Mucosa of rectum (tissue), 2 donors: Measurements from ENCODE around the gene MKS1.

ENCODE experiments used
- H3K27ac ChIP-seq, 2 donors: one replicate each; pipeline ENCODE4 v1.7.0; 2013; ENCODE audit warnings: inconsistent platforms in 2 of 2, low read depth in 2 of 2, low read length in 2 of 2
- H3K27me3 ChIP-seq, 2 donors: one replicate each; pipeline ENCODE4 v1.7.0; 2013; ENCODE audit warnings: low read length in 2 of 2; ENCODE audit not compliant: control insufficient read depth in 2 of 2, insufficient read depth in 2 of 2
- H3K36me3 ChIP-seq, 2 donors: one replicate each; pipeline ENCODE4 v1.7.0; 2013; ENCODE audit warnings: low read length in 2 of 2; ENCODE audit not compliant: control insufficient read depth in 2 of 2, insufficient read depth in 2 of 2
- H3K4me1 ChIP-seq, 2 donors: one replicate each; pipeline ENCODE4 v1.7.0; 2013; ENCODE audit warnings: low read length in 2 of 2, mild to moderate bottlenecking in 1 of 2; ENCODE audit not compliant: control insufficient read depth in 2 of 2, insufficient read depth in 2 of 2
- H3K4me3 ChIP-seq, 2 donors: one replicate each; pipeline ENCODE4 v1.7.0; 2013; ENCODE audit warnings: low read length in 2 of 2
- H3K9ac ChIP-seq, 2 donors: one replicate each; pipeline ENCODE4 v1.7.0; 2013; ENCODE audit warnings: low read length in 2 of 2, low read depth in 1 of 2, mild to moderate bottlenecking in 1 of 2
- H3K9me3 ChIP-seq, 2 donors: one replicate each; pipeline ENCODE4 v1.7.0; 2013; ENCODE audit warnings: low read length in 2 of 2; ENCODE audit not compliant: control insufficient read depth in 2 of 2
- donor health status: healthy.
- donor health status: Normal muscosa, but diverticular disease.

MKS1 gene

DNA sequence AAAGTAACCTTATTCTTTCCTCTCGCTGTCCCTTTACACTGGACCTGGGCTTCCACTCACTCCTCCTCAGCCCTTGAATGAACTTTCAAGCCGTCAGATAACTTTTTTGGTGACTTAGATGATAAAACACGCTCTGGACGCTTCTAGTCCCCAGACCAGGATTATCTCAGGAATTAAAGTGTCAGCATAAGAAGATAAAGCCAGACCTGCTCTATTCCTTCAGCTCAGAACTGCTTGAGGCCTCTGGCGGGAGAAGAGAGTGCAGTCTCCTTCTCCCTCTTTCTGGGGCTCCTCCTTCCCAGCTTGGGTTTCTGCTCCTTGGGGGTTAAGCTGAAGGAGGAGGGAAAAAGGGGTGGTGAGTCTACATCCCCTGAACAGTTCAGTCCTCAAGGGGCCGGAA is 25.9 kb upstream of the MKS1 start:
- Histone ChIP-seq H3K4me3 (no peak overlapping the region), H3K27ac (no peak overlapping the region), H3K27me3 (peaks cover 18 to 27% of the 10 kb centered on the region in 2 donors), H3K36me3 (no peaks in the 10 kb centered on the region), H3K4me1 (peaks cover 0 to 5% of the 10 kb centered on the region in 2 donors), H3K9ac (no peak overlapping the region), H3K9me3 (no peaks in the 10 kb centered on the region)

DNA sequence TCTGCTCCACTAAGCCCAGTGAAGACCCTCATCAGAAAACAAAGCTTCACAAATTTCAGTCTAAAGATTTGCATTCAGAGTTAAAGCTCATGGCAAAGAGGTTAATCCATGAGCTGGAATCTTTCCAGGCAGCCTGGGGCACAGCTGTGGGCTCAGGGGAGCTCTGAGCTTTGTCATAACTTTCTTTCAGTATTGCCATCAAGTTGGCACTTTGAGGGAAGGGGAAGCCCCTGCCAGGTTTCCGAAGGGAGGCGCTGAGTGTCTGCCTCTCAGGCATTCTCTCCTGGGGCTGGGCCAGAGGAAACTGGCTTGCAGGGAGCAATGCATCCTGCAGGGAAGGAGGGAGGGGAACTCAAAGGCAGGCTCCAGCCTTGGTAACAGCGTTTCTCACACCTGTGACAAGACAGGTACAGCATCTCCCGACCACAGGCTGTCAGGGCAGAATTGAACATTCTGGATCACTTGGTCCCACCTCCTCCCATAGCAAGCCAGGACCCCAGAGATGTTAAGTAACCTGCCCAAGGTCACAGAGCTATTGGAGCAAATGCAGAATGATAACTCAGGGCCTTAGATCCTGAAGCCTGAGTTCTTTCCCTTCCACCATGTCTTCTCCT is 23.2 kb upstream of the MKS1 start:
- Histone ChIP-seq H3K27ac (no peak overlapping the region), H3K9me3 (no peaks in the 10 kb centered on the region), H3K27me3 (peaks cover 15 to 19% of the 10 kb centered on the region in 2 donors), H3K4me3 (no peak overlapping the region), H3K4me1 (no peaks in the 10 kb centered on the region), H3K9ac (no peak overlapping the region), H3K36me3 (no peaks in the 10 kb centered on the region)

DNA sequence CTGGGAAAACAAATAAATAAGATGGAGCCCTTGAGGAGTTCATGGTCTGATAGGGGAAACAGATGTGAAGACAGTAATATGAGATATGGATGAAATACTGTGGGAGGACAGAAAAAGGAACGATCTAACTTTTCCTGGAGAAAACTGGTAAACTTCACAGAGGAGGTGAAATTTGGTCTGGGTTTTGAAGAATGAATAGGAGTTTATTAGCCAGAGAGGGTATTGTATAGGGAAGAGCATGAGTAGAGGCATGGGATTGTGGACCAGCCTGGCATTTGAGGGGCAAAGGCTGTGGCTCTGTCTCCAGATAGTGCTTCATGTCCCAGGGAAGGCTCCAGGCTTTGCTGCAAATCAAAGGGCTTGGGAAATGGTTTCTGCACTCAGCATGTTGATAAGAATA is 20.9 kb upstream of the MKS1 start:
- Histone ChIP-seq H3K9me3 (no peaks in the 10 kb centered on the region), H3K27me3 (peaks cover 15 to 22% of the 10 kb centered on the region in 2 donors), H3K4me3 (no peak overlapping the region), H3K27ac (no peak overlapping the region), H3K36me3 (no peaks in the 10 kb centered on the region), H3K9ac (no peak overlapping the region), H3K4me1 (no peaks in the 10 kb centered on the region)

DNA sequence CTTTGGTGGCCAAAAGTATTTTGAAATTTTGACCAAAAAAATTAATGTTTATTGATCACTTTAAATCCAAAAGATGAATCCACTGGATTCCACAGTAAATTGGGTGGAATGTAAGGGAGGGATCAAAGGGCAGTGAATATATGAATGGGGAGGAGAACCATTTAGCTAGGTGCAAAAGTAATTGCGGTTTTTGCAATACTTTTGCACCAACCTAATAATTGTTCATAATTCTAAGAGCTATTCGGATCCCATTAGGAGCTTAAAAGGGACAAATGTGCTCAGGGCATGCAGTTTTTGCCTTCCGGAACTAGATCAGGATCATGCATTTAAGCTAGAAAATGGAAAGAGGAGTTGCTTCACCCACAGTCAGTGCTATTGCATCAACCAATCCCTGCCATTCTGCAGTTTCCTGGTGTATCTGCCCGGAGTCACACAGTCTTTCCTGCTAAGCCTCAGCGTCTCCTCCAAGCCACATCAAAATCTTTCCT is 19.1 kb upstream of the MKS1 start, which contains the start of gene LPO:
LPO (plus strand) TSS at position 438 of the 488 bp plus-strand sequence. CDS start 4,396 bp downstream, outside the sequence.
- Histone ChIP-seq H3K36me3 (no peaks in the 10 kb centered on the region), H3K9me3 (no peaks in the 10 kb centered on the region), H3K4me1 (no peaks in the 10 kb centered on the region), H3K27me3 (peaks cover 13 to 22% of the 10 kb centered on the region in 2 donors), H3K9ac (no peak within 1 kb of the TSS), H3K27ac (no peak within 1 kb of the TSS), H3K4me3 (no peak within 1 kb of the TSS)

DNA sequence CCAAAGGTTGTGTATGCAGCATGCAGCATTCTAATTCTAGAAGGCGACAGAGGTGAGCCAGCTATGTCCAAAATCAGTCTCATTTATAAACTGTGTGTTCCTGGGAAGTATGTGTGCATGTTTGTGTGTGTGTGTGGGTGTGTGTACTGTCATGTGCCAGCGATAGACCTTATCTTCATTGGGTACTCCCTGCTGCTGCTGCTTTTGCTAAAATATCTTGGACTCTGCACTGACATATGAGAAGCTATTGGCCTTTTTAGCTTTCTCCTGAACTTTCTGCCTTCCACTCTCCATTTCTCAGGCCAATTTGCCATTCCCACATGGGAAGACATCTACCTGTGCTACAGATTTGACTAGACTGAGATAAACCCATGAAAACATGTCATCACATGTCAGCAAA is 17.3 kb upstream of the MKS1 start:
- H3K9ac ChIP-seq: no peak overlapping the region
- H3K27ac ChIP-seq: no peak overlapping the region
- H3K36me3 ChIP-seq: no peaks in the 10 kb centered on the region
- no peaks in the 10 kb centered on the region for H3K4me1 ChIP-seq
- H3K27me3 ChIP-seq: peaks cover 3 to 13% of the 10 kb centered on the region in 2 donors
- H3K4me3 ChIP-seq: no peak overlapping the region
- no peaks in the 10 kb centered on the region for H3K9me3 ChIP-seq

DNA sequence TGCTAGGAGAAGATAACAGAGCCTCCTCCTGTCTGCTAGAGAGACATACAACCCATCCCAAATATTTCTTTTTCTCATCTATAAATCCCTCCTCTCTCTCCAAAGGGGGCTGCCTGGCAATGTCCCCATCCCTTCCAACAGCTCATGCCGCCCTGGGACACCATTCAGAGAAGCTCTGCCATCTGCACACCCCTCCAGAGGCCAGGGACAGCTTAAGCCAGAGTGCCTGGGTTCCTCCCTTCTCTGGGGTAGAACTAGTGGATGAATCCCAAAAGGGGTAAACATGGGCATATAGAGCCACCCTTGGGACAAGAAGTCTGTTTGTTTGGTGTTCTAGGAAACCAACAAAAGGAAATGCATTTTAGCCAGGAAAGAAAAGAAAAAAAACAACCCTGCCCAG is 16.8 kb upstream of the MKS1 start:
- H3K9ac ChIP-seq: no peak overlapping the region
- no peak overlapping the region for H3K27ac ChIP-seq
- peaks cover 3 to 12% of the 10 kb centered on the region in 2 donors for H3K27me3 ChIP-seq
- H3K4me1 ChIP-seq: no peaks in the 10 kb centered on the region
- H3K36me3 ChIP-seq: no peaks in the 10 kb centered on the region
- no peaks in the 10 kb centered on the region for H3K9me3 ChIP-seq
- no peak overlapping the region for H3K4me3 ChIP-seq

DNA sequence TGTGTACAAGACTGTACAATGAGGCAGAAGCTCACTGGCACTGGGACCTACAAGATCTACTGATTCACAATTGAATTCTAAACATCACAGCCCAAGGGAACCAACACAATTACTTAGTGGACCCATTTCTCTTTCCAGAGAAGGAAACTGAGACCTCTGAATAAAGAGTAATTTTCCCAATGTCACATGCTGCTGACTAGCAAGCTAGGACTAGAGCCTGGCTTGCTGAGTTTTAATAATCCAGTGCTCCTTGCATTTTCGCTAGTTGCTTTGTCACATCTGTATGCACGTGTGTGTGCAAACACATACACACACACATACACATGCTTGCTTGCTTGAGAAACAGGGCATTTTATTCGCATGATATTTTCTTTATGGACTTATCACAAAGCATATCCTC is 15.5 kb upstream of the MKS1 start:
- no peaks in the 10 kb centered on the region for H3K4me1 ChIP-seq

DNA sequence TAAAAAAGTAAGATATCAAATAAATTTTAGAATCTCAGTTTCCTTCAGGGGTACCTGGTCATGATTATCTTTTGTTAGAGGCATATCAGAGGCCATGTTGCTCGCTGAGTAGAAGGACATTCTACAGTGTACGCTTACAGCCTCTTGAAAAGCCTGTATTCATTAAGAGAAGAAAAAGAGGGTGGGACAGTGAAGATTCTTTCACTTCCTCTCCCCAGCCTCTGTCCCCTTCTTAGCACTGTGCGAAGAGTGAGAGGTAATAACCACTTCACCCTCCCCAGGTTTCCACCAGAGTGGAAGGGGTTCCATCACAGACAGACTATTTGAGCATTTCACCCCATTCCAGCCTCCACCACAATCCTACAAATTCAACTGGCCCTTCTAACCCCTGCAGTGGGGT is 14.5 kb upstream of the MKS1 start:
- no peaks in the 10 kb centered on the region for H3K36me3 ChIP-seq
- H3K4me3 ChIP-seq: no peak overlapping the region
- H3K9ac ChIP-seq: no peak overlapping the region
- H3K4me1 ChIP-seq: no peaks in the 10 kb centered on the region
- no peaks in the 10 kb centered on the region for H3K9me3 ChIP-seq
- no peak overlapping the region for H3K27ac ChIP-seq
- peaks cover 3 to 12% of the 10 kb centered on the region in 2 donors for H3K27me3 ChIP-seq

More for the DNA sequence above, 15.5 kb upstream of the MKS1 start:
- no peak overlapping the region for H3K27ac ChIP-seq
- H3K9ac ChIP-seq: no peak overlapping the region
- H3K9me3 ChIP-seq: no peaks in the 10 kb centered on the region
- H3K4me3 ChIP-seq: no peak overlapping the region
- peaks cover 6 to 12% of the 10 kb centered on the region in 2 donors for H3K27me3 ChIP-seq
- no peaks in the 10 kb centered on the region for H3K36me3 ChIP-seq

DNA sequence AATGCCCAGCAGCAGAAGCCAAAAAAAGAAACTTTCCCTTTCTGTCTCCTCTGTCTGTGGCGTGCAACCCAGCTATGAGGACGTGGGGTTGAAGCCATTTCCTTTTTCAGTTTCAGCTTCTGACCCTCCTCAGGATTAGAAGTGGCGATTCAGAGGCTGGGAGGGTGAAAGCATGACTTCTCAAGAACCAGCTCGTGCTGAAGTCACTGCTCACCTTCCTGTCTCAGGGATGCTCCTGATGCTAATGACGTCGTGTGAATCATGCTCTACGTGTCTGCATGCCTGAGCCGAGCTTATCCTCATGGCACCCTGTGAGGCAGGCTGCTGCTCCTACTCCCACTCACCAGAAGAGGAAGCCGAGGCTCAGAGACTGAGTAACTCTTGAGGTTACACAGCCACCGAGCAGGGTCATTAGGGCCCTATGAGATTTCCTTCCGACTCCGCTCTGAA is 13.7 kb upstream of the MKS1 start:
- H3K4me1 ChIP-seq: no peaks in the 10 kb centered on the region
- no peak overlapping the region for H3K27ac ChIP-seq
- peaks cover 4 to 12% of the 10 kb centered on the region in 2 donors for H3K27me3 ChIP-seq
- H3K4me3 ChIP-seq: no peak overlapping the region
- no peak overlapping the region for H3K9ac ChIP-seq
- no peaks in the 10 kb centered on the region for H3K36me3 ChIP-seq
- no peaks in the 10 kb centered on the region for H3K9me3 ChIP-seq

DNA sequence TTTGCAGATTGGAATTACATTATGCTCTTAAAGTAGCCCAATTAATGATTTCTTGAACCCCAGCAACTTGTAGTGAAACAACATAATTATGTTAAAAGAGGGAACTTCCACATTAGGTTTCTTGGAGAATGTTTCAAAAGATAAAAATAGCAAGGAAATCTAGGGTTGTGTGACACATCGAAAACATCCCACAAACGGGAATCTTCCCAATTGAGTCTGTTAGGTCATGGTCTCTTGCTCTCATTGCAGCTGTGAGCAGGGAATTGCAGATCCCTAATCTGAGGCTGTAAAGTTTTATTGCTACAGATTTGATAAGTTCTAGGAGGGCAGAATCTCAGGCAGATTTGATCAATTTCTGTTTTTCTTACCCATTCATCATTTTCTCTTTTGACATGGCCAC is 12.6 kb upstream of the MKS1 start:
- H3K4me1 ChIP-seq: no peaks in the 10 kb centered on the region
- H3K27me3 ChIP-seq: peaks cover 4 to 9% of the 10 kb centered on the region in 2 donors
- no peak overlapping the region for H3K4me3 ChIP-seq
- no peaks in the 10 kb centered on the region for H3K36me3 ChIP-seq
- H3K9me3 ChIP-seq: no peaks in the 10 kb centered on the region
- no peak overlapping the region for H3K9ac ChIP-seq
- H3K27ac ChIP-seq: no peak overlapping the region
